Ovary (tissue), 10 donors: ENCODE results near the gene PCGF1. TPM values are rescaled to one million over a fixed set of nuclear protein-coding genes. Genes with fewer than 3 reads are reported as not detected.

Experiments used
- DNase-seq, 5 donors: peaks; one replicate each; pipeline ENCODE4 v3.0.0-alpha.2; 2019 to 2020
- H3K27ac ChIP-seq, 2 donors: fragments of 200-600 bp; one replicate each; pipeline versions ENCODE4 v1.5.1 to v1.8.0; 2019 to 2022
- H3K27me3 ChIP-seq: fragments of 200-600 bp; one replicate; pipeline ENCODE4 v1.8.0; 2022
- H3K36me3 ChIP-seq: fragments of 200-600 bp; sonication (generic); one replicate; pipeline ENCODE4 v1.5.1; 2019
- H3K4me1 ChIP-seq: one replicate; pipeline ENCODE4 v1.8.1; 2013; ENCODE audit warnings: mild to moderate bottlenecking, moderate library complexity; ENCODE audit not compliant: insufficient read depth
- H3K4me3 ChIP-seq: fragments of 200-600 bp; sonication (generic); one replicate; pipeline ENCODE4 v1.5.1; 2017
- H3K9me3 ChIP-seq, 2 donors: fragments of 200-600 bp in 1 of 2; sonication (generic) in 1 of 2; one replicate each; pipeline versions ENCODE4 v1.5.1 to v1.8.1; 2013 to 2019; ENCODE audit warnings: mild to moderate bottlenecking in 1 of 2, moderate library complexity in 1 of 2
- EP300 ChIP-seq: sonication (generic); formaldehyde crosslinking; IDR thresholded peaks from one replicate; pipeline ENCODE4 v1.6.1; 2017; ENCODE audit warnings: antibody characterized with exemption
- POLR2A ChIP-seq: fragments of 450-650 bp; IDR thresholded peaks from one replicate; pipeline ENCODE4 v1.6.1; 2017; ENCODE audit warnings: antibody characterized with exemption, mild to moderate bottlenecking, moderate library complexity
- WGBS, 3 donors: extraction: QIAGEN DNeasy Blood & Tissue Kit in 1 of 3; methylation state at CpG; one replicate each; pipeline versions ENCODE4 v1.1.5 to v1.1.7; 2013 to 2017; 5-methylcytosine and 5-hydroxymethylcytosine counted together
- intact Hi-C, 4 donors: fragments of 100-400 bp; cut with DNase I; formaldehyde crosslinking; loops; one replicate each; pipeline versions ENCODE4 v1.11.0 to v1.15.1; 2022 to 2023
- long read RNA-seq, 3 donors: library from polyadenylated mRNA in 2 of 3; unstranded in 2 of 3; transcript quantifications; one replicate each; pipeline ENCODE4 v2.0.0 and lab custom pipeline, GENCODE V29; 2021 to 2026
- polyA plus RNA-seq, 2 donors: library from polyadenylated mRNA; stranded (reverse); fragments of 200-250 nt in 1 of 2; fragments of 350-450 nt in 1 of 2; fragmentation: Illumina TruSeq in 1 of 2; extraction: RNeasy Lipid Tissue Mini Kit (QIAGEN cat#74804) in 1 of 2; gene quantifications; one replicate each; pipeline ENCODE4 v1.2.3, GENCODE V29; 2013 to 2014
- total RNA-seq, 7 donors: library from RNA; depleted of rRNA in 2 of 7; stranded (reverse); fragments of >200 nt in 2 of 7; fragmentation: NEBNext Ultra II Directional in 3 of 7; extraction: Animal tissue kit (Norgen Biotek cat#: 25700) in 3 of 7; gene quantifications; one replicate each; pipeline versions ENCODE4 v1.1.0 to v1.2.4, GENCODE V29; 2016 to 2023
- TF ChIP-seq, protein P1 (sequence below), 3 donors: fragments of 450-650 bp in 2 of 3; fragments of 200-600 bp in 1 of 3; IDR thresholded peaks; one replicate each; pipeline versions ENCODE4 v1.5.1 to v1.8.0; 2016 to 2022; ENCODE audit warnings: antibody characterized with exemption in 3 of 3, mild to moderate bottlenecking in 1 of 3
- donor health status: DM: no; HTN: no; CAD: no; lungs with moderate emphysema.
- donor health status: DM: no; HTN: no; CAD: no.
- donor health status: Bipolar disorder and iron deficiency.
- donor health status: DM: yes; HTN: yes; CAD: no.
- donor health status: DM: no; HTN: no; CAD: no.
- donor health status: DM: yes; HTN: yes; CAD: no.

The PCGF1 gene
- 10 to 100 TPM in 5 of 7 donors, 1 to 10 TPM in 2; 9.3 to 24.3 (median 12.2) TPM for total RNA-seq
- polyA plus RNA-seq: 10 to 100 TPM; 14.9 to 23.4 TPM
- long read RNA-seq, donor 1, transcript PCGF1-201 (9 exons, 1,792 nt): major isoform, 12 of 14 reads
- long read RNA-seq, donor 1, partial matches to known transcripts: 0 of 14 reads
- long read RNA-seq, donor 1, other reads (novel, unspliced or antisense): 2 of 14 reads
- long read RNA-seq, donor 2, transcript PCGF1-201 (9 exons, 1,792 nt): major isoform, 5 of 7 reads
- long read RNA-seq, donor 2, partial matches to known transcripts: 0 of 7 reads
- long read RNA-seq, donor 2, other reads (novel, unspliced or antisense): 0 of 7 reads
- long read RNA-seq, donor 3, transcript PCGF1-201 (9 exons, 1,792 nt): major isoform, 8 of 16 reads
- long read RNA-seq, donor 3, transcript PCGF1-204 (8 exons, 1,056 nt): minor isoform, 5 of 16 reads
- long read RNA-seq, donor 3, partial matches to known transcripts: 0 of 16 reads
- long read RNA-seq, donor 3, other reads (novel, unspliced or antisense): 3 of 16 reads

DNA sequence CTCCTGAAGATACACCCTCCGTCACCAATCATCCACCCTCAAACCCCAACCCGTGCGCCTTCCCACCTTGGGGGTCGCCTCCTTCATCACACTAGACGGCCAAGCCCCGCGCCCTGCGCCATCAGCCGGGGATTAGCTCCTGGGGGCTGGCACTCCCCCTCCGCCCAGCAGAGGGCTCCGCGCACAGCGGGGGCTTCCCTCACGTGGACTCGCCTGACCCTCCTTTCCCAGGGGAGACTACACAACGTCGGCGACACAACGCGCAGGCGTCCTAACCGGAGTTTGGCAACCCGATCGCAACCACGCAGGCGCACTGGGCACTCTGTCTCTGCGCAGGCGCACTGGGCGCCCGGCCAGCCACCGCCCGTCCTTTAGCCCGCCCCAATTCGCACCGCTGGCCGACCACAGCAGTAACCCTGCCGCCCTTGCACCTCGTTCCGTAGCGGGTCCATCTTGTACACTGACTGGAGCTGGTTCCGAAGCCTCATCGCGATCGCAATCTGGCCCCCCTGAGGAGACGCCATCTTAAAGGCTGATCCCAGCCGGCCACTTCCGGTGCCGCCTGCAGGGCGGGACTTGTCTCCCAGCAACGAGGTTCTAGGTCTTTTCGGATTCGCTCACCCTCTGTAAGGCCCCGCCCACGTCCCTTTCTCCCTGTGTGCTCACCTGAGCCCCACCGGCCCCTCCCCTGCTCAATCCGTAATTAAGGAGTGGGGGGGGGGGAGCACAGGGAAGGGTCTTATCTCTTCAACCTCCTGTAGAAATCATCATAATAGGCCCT lies at the start of gene PCGF1:
TSS of gene PCGF1 (minus strand) at position 551 of the 781 bp plus-strand sequence. CDS start at position 524, 27 bp downstream.
- Histone ChIP-seq H3K4me1 (peaks cover 5% of the 10 kb centered on the region), H3K4me3 (peak within 1 kb of the TSS; percentile 71)

GRCh38 chr2:74556831-74557370 lies 49.4 kb upstream of the PCGF1 start:
- Histone ChIP-seq H3K36me3 (no peaks in the 10 kb centered on the region), H3K9me3 (no peaks in the 10 kb centered on the region), H3K27me3 (no peaks in the 10 kb centered on the region), H3K4me1 (peaks cover 5% of the 10 kb centered on the region), H3K4me3 (no peak overlapping the region), H3K27ac (no peak overlapping the region)
- TF ChIP-seq POLR2A: no peak
- no peak for TF ChIP-seq EP300
- TF ChIP-seq, protein P1, sequence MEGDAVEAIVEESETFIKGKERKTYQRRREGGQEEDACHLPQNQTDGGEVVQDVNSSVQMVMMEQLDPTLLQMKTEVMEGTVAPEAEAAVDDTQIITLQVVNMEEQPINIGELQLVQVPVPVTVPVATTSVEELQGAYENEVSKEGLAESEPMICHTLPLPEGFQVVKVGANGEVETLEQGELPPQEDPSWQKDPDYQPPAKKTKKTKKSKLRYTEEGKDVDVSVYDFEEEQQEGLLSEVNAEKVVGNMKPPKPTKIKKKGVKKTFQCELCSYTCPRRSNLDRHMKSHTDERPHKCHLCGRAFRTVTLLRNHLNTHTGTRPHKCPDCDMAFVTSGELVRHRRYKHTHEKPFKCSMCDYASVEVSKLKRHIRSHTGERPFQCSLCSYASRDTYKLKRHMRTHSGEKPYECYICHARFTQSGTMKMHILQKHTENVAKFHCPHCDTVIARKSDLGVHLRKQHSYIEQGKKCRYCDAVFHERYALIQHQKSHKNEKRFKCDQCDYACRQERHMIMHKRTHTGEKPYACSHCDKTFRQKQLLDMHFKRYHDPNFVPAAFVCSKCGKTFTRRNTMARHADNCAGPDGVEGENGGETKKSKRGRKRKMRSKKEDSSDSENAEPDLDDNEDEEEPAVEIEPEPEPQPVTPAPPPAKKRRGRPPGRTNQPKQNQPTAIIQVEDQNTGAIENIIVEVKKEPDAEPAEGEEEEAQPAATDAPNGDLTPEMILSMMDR (IDR thresholded peaks at IDR 0.05): no peak
- no peak for DNase-seq
- 88 to 91% (median 90%) methylated on average over 6 of the region's 6 CpGs for WGBS, 3 donors
- intact Hi-C loops: no loop called here

More for the DNA sequence above, at the start of gene PCGF1:
- TF ChIP-seq EP300 (no peak), POLR2A (peak; percentile 22)
- TF ChIP-seq, protein P1 (IDR thresholded peaks at IDR 0.05): peak in 2 of 3 donors; percentile 19 to 37
- Histone ChIP-seq H3K27ac (peak within 1 kb of the TSS; percentile 98 to 99), H3K9me3 (no peaks in the 10 kb centered on the region), H3K36me3 (no peaks in the 10 kb centered on the region), H3K27me3 (no peaks in the 10 kb centered on the region)
- DNase-seq: peak; percentile 99 to 100 (median 100)
- intact Hi-C loops: loop anchor here in 1 of 4 donors (10.0 kb wide), 1 partner anchor 77 kb away; no protein-coding TSS in a partner anchor
- WGBS, 3 donors: 0 to 2% (median 1%) methylated on average over 56 of the region's 56 CpGs

DNA sequence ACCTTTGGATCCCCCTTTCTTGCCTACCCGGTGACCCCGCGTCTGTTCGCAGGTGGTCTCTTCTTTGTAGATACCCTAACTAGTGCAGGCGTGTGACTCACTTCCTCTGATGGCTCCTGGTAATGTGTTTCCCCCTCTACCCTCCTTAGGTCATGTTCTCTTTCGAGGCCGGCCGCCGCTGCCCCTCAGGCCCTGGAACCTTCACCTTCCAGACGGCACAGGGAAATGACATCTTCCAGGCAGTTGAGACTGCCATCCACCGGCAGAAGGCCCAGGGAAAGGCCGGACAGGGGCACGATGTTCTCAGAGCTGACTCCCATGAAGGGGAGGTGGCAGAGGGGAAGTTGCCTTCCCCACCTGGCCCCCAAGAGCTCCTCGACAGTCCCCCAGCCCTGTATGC lies 48.7 kb upstream of the PCGF1 start:
- no peak overlapping the region for H3K4me3 ChIP-seq

More for the DNA sequence above, 48.7 kb upstream of the PCGF1 start:
- TF ChIP-seq POLR2A (no peak), EP300 (no peak)
- TF ChIP-seq, protein P1 (IDR thresholded peaks at IDR 0.05): no peak
- Histone ChIP-seq H3K9me3 (no peaks in the 10 kb centered on the region), H3K4me1 (peaks cover 5% of the 10 kb centered on the region), H3K36me3 (no peaks in the 10 kb centered on the region), H3K27me3 (no peaks in the 10 kb centered on the region), H3K27ac (no peak overlapping the region)
- intact Hi-C loops: no loop called here
- DNase-seq: no peak
- 90 to 94% (median 90%) methylated on average over 14 of the region's 14 CpGs for WGBS, 3 donors
